GM21723 (cell line): ENCODE data around the gene CD177.
"Not testable (repeated sequence)": the region's sequence is repeated elsewhere in the genome, so short reads cannot be mapped to it uniquely, and the experiment has no call there.

Experiments
- ATAC-seq: cut with Tn5 transposase; IDR thresholded peaks from one replicate; pipeline ENCODE4 v1.9.1; 2021; ENCODE audit warnings: mild to moderate bottlenecking, moderate library complexity; ENCODE audit not compliant: unreplicated experiment

The CD177 gene

DNA sequence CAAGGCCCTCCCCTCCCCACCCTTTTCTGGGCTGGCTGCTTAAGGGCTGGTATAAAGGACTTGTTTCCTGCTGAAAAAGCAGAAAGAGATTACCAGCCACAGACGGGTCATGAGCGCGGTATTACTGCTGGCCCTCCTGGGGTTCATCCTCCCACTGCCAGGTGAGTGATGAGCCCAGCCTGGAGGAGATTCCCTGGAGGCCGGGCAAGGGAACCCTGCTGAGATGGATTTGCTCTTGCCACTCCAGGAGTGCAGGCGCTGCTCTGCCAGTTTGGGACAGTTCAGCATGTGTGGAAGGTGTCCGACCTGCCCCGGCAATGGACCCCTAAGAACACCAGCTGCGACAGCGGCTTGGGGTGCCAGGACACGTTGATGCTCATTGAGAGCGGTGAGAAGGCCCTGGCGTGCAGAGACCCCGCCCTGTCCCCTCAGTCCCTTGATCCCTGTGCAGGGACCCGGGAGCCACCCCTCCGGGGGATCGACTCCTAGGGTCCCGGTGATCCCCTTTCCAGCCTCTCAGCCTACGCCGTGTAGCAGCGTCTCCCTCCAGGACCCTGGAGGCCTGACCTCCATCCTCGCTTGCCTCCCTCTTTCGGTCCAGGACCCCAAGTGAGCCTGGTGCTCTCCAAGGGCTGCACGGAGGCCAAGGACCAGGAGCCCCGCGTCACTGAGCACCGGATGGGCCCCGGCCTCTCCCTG, at the start of gene CD177:
CD177 (plus strand) TSS at position 81 of the 699 bp plus-strand sequence; CDS start at position 110, 29 bp downstream.
- no peak for ATAC-seq

DNA sequence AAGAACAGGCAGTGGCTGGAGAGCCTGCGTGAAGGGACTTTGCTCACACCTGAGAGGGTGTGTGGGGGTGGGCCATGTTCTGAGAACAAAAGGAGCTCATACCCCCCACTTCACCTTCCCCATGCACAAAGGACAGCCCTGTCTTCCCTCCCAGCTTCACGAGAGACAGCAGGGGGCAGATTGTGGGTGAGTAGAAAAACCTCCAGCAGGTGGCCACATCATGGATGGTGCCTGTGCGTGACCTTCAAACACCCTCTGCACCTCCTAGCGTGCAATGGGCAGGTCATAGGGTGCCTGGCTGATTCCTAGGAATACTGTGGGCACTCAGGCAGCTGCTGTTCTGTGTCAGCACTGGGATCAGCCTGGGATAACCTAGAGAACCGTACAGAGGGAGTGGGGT, 47.8 kb upstream of the CD177 start:
- ATAC-seq = no peak

DNA sequence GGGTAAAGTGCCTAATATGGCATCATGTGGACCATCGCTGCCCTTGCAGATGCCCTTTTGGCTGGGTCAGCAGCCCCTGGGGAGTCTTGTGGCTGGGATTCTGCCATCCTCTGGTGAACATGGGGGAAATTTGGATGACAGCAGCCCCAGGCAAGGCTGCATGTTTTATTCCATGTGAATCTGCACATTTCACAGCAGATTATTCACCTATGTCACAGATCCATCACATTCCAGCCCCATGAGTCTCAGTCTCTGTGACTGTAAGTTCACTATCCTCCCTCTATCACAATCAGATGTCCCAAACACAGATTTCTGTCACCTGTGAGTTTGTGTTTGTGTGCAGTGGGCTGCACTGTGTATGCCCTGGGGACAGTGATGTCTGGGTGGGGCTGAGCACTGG, 47.4 kb upstream of the CD177 start:
- no peak for ATAC-seq

GRCh38 chr19:43308244-43308815, 45.2 kb upstream of the CD177 start:
- no peak for ATAC-seq

DNA sequence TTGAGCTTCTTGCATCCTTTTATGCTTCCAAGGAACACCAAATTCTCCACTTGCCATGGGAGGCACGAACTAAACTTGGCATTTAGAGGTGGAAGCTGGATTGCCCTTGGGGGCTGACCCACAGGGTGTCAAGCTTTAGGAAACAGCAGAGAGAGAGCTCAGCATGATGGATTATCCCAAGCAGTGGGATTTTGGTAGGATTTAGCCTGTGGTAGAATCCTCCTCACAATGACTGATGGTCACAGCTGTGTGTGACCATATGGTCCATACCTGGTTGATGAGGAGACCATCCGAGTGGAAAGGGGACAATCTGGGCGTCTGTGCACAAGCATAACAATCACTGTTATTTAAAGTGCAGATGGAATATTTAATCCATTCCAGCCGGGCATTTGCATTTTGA, 44.0 kb upstream of the CD177 start:
- ATAC-seq = no peak

DNA sequence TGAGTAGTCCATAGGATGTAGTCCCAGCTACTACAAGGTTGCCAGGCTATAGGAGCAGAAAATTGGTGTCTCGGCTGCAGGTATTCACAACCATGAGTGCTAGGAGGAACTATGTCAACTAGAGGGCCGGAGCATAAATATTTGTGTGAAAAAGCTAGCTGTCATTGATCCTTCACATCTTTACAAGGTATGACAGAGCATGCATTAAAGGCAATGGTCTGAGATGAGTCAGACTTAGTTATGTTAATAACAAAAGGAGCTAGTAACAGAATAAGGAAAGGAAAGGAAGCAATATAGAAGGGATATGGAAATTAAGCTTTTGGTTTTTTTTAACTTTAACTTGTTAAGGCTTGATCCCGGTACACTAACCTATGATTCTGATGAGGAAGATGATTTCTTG, 43.3 kb upstream of the CD177 start:
- no peak for ATAC-seq

DNA sequence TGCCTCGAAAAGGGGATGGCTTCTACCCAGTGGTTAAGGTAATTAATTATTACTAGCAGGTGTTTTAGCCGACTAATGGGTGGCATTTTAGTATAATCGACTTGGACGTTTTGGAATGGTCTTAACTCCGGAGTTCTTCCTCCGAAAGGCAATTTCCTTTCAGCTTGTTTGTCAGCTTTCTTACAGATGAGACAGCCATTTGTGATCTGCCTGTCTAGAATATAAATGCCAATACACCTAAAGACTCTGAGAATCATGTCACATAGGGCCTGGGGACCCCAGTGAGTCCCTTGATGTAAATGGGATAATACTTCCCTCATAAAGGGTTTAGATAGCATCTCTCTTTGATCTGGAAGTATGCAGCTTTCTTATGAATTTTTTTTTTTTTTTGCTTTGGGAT, 42.2 kb upstream of the CD177 start:
- ATAC-seq = no peak

DNA sequence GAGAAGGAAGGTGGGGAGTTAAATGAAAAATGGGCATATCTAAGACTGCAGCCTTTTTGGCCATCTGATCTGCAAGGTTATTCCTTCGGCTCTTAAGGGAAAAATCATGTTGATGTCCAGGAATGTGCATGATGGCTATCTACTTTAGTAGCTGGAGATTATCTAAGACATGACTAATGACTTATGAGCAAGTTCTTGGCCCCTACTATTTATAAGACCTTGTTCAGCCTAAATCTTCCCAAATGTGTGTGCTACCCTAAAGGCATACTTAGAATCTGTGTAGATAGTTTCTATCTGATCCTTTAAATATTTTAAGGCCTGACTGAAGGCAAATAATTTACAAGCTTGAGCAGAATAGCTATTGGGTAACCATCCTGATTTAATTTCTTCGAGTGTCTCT, 41.8 kb upstream of the CD177 start:
- ATAC-seq = no peak

DNA sequence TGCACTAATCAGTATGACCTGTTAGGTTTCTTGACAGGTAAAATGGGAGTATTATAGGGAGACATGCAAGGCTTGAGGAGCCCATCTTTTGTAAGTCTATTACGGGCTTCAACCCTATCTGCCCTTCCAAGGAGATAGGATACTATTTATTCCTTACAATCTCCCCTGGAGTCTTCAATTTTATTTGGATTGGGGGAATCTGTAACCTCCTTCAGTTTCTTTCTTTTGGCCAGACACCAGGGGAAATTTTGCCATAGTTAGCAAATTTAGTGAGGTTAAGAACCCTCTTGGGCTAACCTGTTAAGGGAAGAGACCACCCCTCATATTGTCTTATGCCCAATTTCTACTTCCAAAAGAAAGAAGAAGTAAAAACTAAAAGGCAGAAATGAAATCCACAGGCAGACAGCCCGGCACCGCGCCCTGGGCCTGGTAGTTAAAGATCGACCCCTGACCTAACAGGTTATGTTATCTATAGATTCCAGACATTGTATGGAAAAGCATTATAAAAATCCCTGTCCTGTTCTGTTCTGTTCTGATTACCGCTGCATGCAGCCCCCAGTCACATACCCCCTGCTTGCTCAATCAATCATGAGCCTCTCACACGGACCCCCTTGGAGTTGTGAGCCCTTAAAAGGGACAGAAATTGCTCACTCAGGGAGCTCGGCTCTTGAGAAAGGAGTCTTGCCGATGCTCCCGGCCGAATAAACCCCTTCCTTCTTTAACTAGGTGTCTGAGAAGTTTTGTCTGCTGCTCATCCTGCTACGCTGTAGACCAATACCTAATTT, 39.6 kb upstream of the CD177 start:
- no peak for ATAC-seq

- no peak for ATAC-seq
Measured at GRCh38 chr19:43315851-43316250, 37.6 kb upstream of the CD177 start.

DNA sequence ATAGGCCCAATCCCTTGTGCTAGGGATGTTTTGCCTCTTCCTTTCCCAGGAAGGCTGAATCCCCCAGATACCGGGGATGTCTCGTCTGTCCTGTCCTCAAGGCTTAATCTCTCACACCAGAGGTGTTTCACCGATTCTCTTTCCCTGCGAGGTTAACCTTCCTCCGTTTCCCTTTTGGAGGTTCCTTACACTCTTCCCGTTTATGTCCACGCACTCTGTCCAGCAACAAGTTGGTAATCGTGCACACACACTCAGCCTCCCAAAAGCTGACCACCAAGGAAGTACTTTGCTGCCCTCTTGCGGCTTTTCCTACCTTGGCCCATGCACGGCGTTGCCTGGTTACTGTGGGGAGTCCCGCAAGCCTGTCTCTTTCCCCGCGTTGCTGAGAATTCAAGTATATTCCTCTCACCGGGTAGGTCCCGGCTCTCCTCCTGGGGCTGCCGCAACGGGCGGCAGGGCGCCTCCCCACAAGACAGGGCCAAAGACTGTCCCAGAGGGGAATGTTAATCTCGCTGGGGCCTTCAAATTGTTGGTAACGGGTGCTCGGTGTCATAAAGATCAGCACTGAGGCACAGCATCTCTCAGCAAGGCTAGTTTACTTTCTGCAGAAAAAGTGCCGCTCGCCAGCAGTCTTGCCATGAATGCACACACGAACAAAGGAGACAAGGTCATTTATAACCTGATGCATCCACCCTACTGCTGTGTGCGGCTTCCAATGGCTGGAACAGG, 36.7 kb upstream of the CD177 start:
- ATAC-seq = no peak

GRCh38 chr19:43318203-43318602, 35.3 kb upstream of the CD177 start:
- ATAC-seq = no peak

GRCh38 chr19:43318796-43319314, 34.6 kb upstream of the CD177 start:
- ATAC-seq = no peak

GRCh38 chr19:43320546-43320945, 32.9 kb upstream of the CD177 start:
- no peak for ATAC-seq

GRCh38 chr19:43326761-43327160, 26.7 kb upstream of the CD177 start:
- not testable (repeated sequence) for ATAC-seq

DNA sequence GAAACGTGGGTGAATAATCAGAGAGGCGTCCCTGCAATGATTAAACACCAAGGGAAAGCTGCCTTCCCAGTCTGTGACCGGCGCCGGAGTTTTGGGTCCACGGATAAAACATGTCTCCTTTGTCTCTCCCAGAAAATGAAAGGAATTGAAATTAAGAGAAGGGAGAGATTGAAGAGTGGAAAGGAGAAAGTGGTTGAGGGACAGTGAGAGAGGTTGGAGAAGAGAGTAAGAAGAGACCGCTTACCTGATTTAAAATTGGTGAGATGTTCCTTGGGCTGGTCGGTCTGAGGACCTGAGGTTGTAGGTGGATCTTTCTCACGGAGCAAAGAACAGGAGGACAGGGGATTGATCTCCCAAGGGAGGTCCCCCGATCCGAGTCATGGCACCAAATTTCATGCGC, 24.9 kb upstream of the CD177 start:
- not testable (repeated sequence) for ATAC-seq

- not testable (repeated sequence) for ATAC-seq
Measured at GRCh38 chr19:43329049-43329448, 24.4 kb upstream of the CD177 start.

DNA sequence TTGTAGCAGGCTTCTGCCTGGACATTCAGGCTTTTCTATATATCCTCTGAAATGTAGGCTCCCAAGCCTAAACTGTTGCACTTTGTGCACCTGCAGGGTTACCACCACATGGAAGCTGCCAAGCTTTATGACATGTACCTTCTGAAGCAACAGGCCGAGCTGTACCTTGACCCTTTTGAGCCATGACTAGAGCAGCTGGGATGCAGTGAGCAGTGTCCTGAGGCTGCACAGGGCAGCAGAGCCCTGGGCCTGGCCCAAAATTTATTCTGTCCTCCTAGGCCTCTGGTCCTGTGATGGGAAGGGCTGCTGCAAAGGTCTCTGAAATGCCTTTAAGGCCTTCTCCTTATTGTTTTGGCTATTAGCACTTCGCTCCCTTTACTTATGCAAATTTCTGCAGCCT, 23.5 kb upstream of the CD177 start:
- ATAC-seq = no peak

DNA sequence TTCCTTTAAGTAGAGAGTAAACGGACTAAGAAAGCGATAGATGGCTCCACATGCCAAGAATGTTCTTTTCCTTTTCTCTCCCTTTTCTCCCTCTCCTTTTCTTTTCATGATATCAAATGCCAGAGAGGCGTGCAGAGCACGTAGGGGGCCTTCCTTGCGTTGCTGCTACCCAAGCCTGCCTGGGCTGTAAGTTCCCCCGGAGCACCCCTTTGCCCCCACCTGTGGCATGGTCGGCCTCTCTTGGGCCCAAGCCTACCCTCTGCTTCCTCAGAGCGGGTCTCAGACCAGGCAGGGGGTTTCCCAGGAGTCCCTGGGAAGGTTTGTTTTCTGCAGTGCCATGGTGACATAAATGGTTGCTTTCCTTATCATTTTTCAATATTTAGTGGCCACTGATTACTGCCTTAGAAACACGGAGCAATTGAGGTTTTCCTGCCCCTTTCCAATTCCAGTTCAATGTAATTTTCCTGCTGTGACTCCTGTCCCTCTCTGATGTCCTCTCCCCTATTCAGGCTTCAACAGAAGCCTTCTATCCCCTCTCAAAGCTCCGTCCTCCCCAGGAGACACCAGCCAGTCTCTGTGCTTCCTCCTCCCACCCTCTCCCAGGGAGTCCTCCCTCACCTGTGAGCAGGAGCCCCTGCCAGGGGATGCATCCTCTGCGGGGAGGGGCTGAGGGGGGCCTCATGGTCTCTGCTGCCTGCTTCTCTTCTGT, 22.6 kb upstream of the CD177 start:
- ATAC-seq = no peak

- no peak for ATAC-seq
Measured at GRCh38 chr19:43331435-43332010, 22.0 kb upstream of the CD177 start.
